ENCODE data around the gene FKBP11. TPM values are rescaled to one million over a fixed set of nuclear protein-coding genes. Genes with fewer than 3 reads are reported as not detected.

The FKBP11 gene
- 11.3 TPM for total RNA-seq

DNA sequence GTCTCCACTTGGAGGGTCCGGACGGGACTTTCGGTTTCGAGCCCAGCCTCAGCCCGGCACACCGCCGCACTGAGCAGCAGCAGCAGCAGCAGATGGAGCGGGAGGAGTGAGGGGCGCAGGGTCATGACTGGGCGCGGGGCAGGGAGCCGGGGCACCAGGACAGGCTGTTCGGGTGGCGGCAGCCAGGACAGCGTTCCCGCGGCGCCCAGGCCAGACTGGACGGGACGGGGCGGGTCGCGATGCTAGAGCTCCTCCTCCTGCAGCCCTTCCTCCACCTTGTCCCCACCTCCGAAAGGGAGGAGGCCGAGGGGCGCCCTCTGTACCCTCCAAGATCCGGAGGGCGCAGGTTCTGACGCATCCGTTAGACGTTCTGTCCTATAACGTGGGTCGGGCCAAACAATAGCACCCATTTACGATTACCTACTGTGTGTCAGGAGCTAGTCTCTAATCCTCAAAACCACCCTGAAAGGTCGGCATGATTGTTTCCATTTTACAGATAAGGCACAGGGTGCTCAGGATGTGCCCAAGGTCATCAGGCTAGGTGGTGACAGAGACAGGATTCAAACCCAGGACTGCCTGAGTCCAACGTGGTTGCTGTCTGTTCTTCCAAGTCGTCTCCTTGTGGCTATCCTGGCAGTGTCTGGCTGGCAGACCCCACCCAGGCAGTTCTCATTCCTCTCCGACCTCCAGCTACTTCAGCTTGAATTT, at the start of gene FKBP11:
FKBP11 (minus strand) TSS at position 189 of the 708 bp plus-strand sequence; CDS start at position 125, 64 bp downstream.

DNA sequence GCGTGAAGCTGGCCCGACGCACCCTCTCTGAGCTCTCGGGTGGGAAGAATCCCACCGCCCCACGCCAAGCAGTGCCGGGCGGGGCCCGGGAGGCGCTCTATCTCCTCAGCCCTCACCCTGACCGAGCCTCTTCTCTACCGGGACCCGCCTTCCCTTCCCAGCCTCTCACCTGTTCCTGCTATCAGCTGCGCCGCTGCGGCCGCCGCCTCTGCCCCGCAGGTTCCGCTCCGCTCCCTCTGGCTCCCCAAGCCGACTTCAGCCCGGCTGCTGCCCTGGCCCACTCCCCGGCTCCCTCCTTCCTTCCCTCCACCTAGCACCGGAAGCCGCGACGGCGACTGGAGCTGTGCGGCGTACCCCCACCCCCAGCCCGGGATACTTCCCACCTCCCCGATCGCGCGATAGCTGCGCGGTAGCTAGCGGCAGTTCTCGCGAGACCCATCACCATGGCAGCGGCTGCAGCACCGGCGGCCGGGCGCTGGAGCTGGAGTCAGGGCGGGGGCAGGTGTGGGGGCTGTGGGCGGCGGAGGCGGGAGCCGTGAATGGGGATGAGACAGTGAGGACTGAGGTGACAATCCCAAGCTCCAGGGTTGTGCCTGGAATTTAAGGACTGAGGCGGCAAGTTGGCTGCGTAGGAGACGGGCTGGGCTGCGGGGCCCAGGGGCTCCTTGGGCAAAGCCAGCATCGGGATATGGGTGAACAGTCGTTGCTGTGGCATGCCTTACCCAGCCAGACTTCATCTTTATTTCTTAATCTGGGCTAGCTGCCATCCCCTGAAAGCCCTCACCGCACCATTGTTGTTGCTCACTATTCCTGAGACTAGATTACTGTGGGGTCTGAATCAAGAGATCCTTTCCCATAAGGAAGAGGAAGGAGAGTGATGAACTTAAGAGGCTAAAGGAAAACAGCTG, 32.1 kb upstream of the FKBP11 start, which contains the start of gene ARF3:
ARF3 (minus strand) TSS at position 347 of the 908 bp plus-strand sequence. CDS start 16,392 bp downstream, outside the sequence.

Small RNAs within 50 kb of the gene (small RNA-seq; reads per million reads assigned to genes)
- gene AC073610.1 (ENCODE audit: low replicate concordance) (not detected), gene RNU6-600P (ENCODE audit: low replicate concordance) (not detected)

Other genes starting within 250 kb of the FKBP11 start
- gene KANSL2, start 243.3 kb downstream of the FKBP11 start, total RNA-seq = 53.4 TPM
- gene CCNT1, start 208.8 kb downstream of the FKBP11 start, total RNA-seq = 29.4 TPM
- gene ADCY6, start 136.4 kb downstream of the FKBP11 start, total RNA-seq = 75.3 TPM
- 24.8 TPM for gene CACNB3, start 107.0 kb downstream of the FKBP11 start, total RNA-seq
- gene DDX23, start 73.3 kb downstream of the FKBP11 start, total RNA-seq = 79.4 TPM
- 4.3 TPM for gene RND1, start 59.6 kb downstream of the FKBP11 start, total RNA-seq
- 42.2 TPM for gene ARF3, start 32.0 kb upstream of the FKBP11 start, total RNA-seq
- gene WNT10B, start 46.2 kb upstream of the FKBP11 start, total RNA-seq = not detected
- gene WNT1, start 52.8 kb upstream of the FKBP11 start, total RNA-seq = not detected
- 23.6 TPM for gene DDN, start 73.9 kb upstream of the FKBP11 start, total RNA-seq
- gene PRKAG1, start 93.3 kb upstream of the FKBP11 start, total RNA-seq = 38.2 TPM
- gene KMT2D, start 135.3 kb upstream of the FKBP11 start, total RNA-seq = 80.5 TPM
- gene RHEBL1, start 144.5 kb upstream of the FKBP11 start, total RNA-seq = 1.3 TPM
- gene DHH, start 169.3 kb upstream of the FKBP11 start, total RNA-seq = 0.88 TPM
- gene LMBR1L, start 185.4 kb upstream of the FKBP11 start, total RNA-seq = 69.4 TPM
- 596 TPM for gene TUBA1B, start 205.9 kb upstream of the FKBP11 start, total RNA-seq

All from metanephros (tissue), 2 donors.